ENCODE data around the gene TSHR.

The TSHR gene

DNA sequence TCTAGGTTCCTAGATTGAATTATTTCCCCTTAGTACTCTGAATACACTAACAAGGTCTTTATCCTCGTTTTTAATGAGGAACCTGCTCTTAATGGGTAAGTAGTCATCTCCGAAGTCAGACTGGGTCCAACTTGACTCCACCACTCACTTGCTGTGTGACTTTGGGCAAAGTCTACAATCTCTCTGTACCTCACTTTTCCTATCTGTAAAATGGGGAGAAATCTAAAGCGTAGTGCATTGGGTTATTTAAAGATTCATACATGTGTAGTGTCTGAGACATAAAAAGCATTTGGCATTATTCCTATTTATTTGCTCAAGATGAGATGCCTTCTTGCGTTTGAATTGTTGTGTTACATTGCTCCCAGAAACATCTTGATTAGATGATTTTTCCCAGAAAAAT is 213.8 kb downstream of the TSHR start:
- TF ChIP-seq, protein P1, sequence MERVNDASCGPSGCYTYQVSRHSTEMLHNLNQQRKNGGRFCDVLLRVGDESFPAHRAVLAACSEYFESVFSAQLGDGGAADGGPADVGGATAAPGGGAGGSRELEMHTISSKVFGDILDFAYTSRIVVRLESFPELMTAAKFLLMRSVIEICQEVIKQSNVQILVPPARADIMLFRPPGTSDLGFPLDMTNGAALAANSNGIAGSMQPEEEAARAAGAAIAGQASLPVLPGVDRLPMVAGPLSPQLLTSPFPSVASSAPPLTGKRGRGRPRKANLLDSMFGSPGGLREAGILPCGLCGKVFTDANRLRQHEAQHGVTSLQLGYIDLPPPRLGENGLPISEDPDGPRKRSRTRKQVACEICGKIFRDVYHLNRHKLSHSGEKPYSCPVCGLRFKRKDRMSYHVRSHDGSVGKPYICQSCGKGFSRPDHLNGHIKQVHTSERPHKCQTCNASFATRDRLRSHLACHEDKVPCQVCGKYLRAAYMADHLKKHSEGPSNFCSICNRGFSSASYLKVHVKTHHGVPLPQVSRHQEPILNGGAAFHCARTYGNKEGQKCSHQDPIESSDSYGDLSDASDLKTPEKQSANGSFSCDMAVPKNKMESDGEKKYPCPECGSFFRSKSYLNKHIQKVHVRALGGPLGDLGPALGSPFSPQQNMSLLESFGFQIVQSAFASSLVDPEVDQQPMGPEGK (CRISPR knock-in tag; IDR thresholded peaks at IDR 0.05; ENCODE audit: borderline replicate concordance), result no peak
- TF ChIP-seq GLIS3 (CRISPR knock-in tag; IDR thresholded peaks at IDR 0.05) (no peak), RARB (CRISPR knock-in tag; IDR thresholded peaks at IDR 0.05) (no peak)
- no peak for ATAC-seq

DNA sequence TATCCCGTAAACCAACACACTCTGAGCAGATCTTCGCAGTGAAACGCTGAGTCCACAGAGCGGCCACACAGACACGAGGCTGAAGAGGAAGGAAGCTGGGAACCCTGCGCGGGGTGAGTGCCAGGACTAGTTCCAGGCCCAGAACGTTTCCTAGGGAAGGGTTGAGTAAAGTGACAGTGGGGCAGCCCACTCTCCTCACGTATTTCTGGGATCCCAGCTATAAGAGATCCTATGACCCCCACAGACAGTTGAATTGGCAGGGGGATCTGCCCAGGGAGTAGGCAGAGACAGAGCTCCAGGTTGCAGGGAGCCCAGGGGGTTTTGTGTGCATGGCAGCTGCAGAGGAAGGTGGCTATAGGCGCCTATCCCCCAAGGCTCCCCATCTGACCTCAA is 214.3 kb downstream of the TSHR start:
- TF ChIP-seq, protein P1 (CRISPR knock-in tag; IDR thresholded peaks at IDR 0.05; ENCODE audit: borderline replicate concordance), result no peak
- TF ChIP-seq GLIS3 (CRISPR knock-in tag; IDR thresholded peaks at IDR 0.05) (no peak), BACH2 (CRISPR knock-in tag; IDR thresholded peaks at IDR 0.05; ENCODE audit: borderline replicate concordance) (no peak)
- peak; percentile 51 for ATAC-seq

- ATAC-seq, result peak; percentile 100
- TF ChIP-seq, protein P2, sequence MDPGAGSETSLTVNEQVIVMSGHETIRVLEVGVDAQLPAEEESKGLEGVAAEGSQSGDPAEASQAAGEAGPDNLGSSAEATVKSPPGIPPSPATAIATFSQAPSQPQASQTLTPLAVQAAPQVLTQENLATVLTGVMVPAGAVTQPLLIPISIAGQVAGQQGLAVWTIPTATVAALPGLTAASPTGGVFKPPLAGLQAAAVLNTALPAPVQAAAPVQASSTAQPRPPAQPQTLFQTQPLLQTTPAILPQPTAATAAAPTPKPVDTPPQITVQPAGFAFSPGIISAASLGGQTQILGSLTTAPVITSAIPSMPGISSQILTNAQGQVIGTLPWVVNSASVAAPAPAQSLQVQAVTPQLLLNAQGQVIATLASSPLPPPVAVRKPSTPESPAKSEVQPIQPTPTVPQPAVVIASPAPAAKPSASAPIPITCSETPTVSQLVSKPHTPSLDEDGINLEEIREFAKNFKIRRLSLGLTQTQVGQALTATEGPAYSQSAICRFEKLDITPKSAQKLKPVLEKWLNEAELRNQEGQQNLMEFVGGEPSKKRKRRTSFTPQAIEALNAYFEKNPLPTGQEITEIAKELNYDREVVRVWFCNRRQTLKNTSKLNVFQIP (CRISPR knock-in tag; IDR thresholded peaks at IDR 0.05; ENCODE audit: borderline replicate concordance, low read depth), result no peak
- TF ChIP-seq CSDC2 (CRISPR knock-in tag; IDR thresholded peaks at IDR 0.05) (no peak), OSR1 (CRISPR knock-in tag; IDR thresholded peaks at IDR 0.05) (no peak), ZFP3 (CRISPR knock-in tag; IDR thresholded peaks at IDR 0.05) (no peak), ISL1 (CRISPR knock-in tag; IDR thresholded peaks at IDR 0.05) (no peak), RARB (CRISPR knock-in tag; IDR thresholded peaks at IDR 0.05) (no peak), ZFP30 (CRISPR knock-in tag; IDR thresholded peaks at IDR 0.05) (no peak), CREB5 (CRISPR knock-in tag; IDR thresholded peaks at IDR 0.05; ENCODE audit: low read depth) (no peak), SNAI2 (CRISPR knock-in tag; IDR thresholded peaks at IDR 0.05) (no peak), ARNTL (CRISPR knock-in tag; IDR thresholded peaks at IDR 0.05; ENCODE audit: borderline replicate concordance, low read depth) (no peak), ZNF70 (CRISPR knock-in tag; IDR thresholded peaks at IDR 0.05) (no peak), ZNF8 (CRISPR knock-in tag; IDR thresholded peaks at IDR 0.05) (no peak), ZC3H10 (CRISPR knock-in tag; IDR thresholded peaks at IDR 0.05) (no peak), GLIS3 (CRISPR knock-in tag; IDR thresholded peaks at IDR 0.05) (no peak)
Observed at GRCh38 chr14:81170104-81170828, 214.8 kb downstream of the TSHR start.

DNA sequence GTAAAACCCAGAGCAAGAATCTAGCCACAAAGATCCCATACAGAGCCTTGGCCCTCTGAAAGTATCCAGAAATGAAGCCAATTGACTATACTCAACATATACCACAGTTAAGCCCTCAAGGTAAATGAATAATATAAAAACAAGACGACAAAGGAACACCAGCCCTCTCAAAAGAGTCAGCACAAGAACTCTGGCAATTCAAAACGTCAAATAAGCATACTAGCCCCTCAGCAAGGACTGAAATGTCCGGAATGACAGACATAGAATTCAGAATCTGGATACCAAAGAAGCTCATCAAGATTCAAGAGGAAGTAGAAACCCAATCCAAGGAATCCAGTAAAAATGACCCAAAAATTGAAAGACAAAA is 215.4 kb downstream of the TSHR start:
- TF ChIP-seq ZNF8 (CRISPR knock-in tag; IDR thresholded peaks at IDR 0.05) (no peak), BACH2 (CRISPR knock-in tag; IDR thresholded peaks at IDR 0.05; ENCODE audit: borderline replicate concordance) (no peak), ZNF565 (CRISPR knock-in tag; conservative IDR thresholded peaks at IDR 0.05; ENCODE audit: low read depth) (no peak)
- ATAC-seq, result no peak

- TF ChIP-seq CSRNP3 (CRISPR knock-in tag; IDR thresholded peaks at IDR 0.05) (no peak), SNAI2 (CRISPR knock-in tag; IDR thresholded peaks at IDR 0.05) (no peak), RARB (CRISPR knock-in tag; IDR thresholded peaks at IDR 0.05) (no peak), ISL1 (CRISPR knock-in tag; IDR thresholded peaks at IDR 0.05) (no peak)
- ATAC-seq, result no peak
Observed at GRCh38 chr14:81172353-81172752, 216.9 kb downstream of the TSHR start.

Data from SK-N-SH treated with all-trans-retinoic acid at 6 μM for 48 hours (cell line).